Stimulated activated CD4-positive, alpha-beta T cell treated with anti-CD3 and anti-CD28 coated beads, Interleukin-4, amount 100 ng/mL, for 48 hours (primary cell): Measurements from ENCODE around the gene MT1E.
"Not testable (repeated sequence)": the region's sequence is repeated elsewhere in the genome, so short reads cannot be mapped to it uniquely, and the experiment has no call there.

Experiments
- DNase-seq, 2 donors: peaks; one replicate each; pipeline ENCODE4 v3.0.0-alpha.2; 2020; ENCODE audit warnings: low read depth in 2 of 2

MT1E gene

GRCh38 chr16:56672171-56672570, 46.6 kb downstream of the MT1E start:
- not testable (repeated sequence) for DNase-seq

DNA sequence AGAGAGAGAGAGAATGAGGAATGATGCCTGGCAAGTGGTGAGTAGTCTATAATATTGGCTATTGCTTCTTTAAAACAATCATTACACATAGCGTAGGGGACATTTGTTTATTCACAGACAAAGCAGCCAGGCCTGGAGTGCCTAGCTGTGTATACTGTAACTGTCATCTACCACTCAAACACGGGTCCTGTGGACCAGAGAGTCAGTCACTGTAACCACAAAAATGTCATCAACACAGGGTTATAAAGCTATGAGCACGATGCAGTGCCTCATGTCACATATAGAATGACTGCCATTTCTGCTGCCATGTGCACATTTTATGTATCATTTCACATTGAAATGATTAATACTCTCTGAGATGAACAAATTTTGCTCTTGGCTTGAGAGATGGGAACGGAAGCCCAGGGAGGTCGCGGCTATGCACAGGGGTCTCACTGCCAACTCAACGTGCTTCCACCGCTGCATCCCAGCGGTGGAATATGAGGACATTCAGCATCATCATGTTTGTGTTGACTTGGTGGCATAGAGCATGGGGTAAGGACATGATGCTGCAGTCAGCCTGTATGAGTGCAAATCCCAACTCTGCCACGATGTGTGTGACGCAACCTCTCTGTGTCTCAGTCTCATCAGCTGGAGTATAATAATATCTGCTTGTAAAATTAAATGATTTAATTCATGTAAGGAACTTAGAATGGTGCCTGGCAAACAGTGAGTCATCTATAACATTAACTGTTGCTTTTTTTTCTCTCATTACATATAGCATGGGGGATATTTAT, 47.4 kb downstream of the MT1E start:
- no peak for DNase-seq

GRCh38 chr16:56673921-56674320, 48.3 kb downstream of the MT1E start:
- DNase-seq: no peak

DNA sequence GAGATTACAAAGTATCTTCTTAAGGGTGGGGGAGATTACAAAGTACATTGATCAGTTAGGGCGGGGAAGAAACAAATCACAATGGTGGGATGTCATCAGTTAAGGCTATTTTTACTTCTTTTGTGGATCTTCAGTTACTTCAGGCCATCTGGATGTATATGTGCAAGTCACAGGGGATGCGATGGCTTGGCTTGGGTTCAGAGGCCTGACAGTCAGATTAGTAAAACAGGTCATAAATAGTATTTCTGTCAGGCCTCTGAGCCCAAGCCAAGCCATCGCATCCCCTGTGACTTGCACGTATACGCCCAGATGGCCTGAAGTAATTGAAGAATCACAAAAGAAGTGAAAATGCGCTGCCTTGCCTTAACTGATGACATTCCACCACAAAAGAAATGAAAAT, 49.0 kb downstream of the MT1E start:
- DNase-seq: not testable (repeated sequence)

GRCh38 chr16:56675685-56676210, 50.2 kb downstream of the MT1E start:
- DNase-seq: no peak
